HepG2 (cell line): Measurements from ENCODE around the gene SRP68. TPM values are rescaled to one million over a fixed set of nuclear protein-coding genes. Genes with fewer than 3 reads are reported as not detected.

Experiments used
- FOXA1 ChIP-seq, 2 experiments: fragments of 450-650 bp in 1 of 2; sonication (generic) in 1 of 2; formaldehyde crosslinking in 1 of 2; IDR thresholded peaks; 2 replicates each; pipeline versions ENCODE4 v1.4.0 to v1.6.1; 2016 to 2020; ENCODE audit warnings: missing genetic modification reagents in 1 of 2
- GABPA ChIP-seq, 2 experiments: IDR thresholded peaks; 2 replicates each; pipeline ENCODE4 v1.6.1; 2011 to 2016; ENCODE audit warnings: low read depth in 2 of 2, low read length in 1 of 2, missing biosample characterization in 1 of 2, missing genetic modification characterization in 1 of 2
- GMEB1 ChIP-seq: sonication (generic); formaldehyde crosslinking; IDR thresholded peaks from 2 replicates; pipeline ENCODE4 v1.5.1; 2020; ENCODE audit warnings: missing genetic modification reagents, mild to moderate bottlenecking, borderline replicate concordance
- HNRNPH1 ChIP-seq: fragments of 200-400 bp; formaldehyde crosslinking; optimal IDR thresholded peaks from 2 replicates; pipeline ENCODE3; 2017; ENCODE audit warnings: mild to moderate bottlenecking, low read depth, low read length
- HNRNPUL1 ChIP-seq: fragments of 200-400 bp; formaldehyde crosslinking; IDR thresholded peaks from 2 replicates; pipeline ENCODE4 v1.6.1; 2017; ENCODE audit warnings: low read depth, mild to moderate bottlenecking, low read length, moderate library complexity
- NR2C2 ChIP-seq: sonication (generic); formaldehyde crosslinking; IDR thresholded peaks from 2 replicates; pipeline ENCODE4 v1.4.0; 2020; ENCODE audit warnings: missing genetic modification reagents, mild to moderate bottlenecking, moderate library complexity, borderline replicate concordance
- PBX2 ChIP-seq: IDR thresholded peaks from 2 replicates; pipeline ENCODE4 v1.6.1; 2016; ENCODE audit warnings: control low read depth
- RXRB ChIP-seq: IDR thresholded peaks from 2 replicates; pipeline ENCODE4 v1.6.1; 2016; ENCODE audit warnings: borderline replicate concordance, missing genetic modification reagents, missing compliant biosample characterization
- SIX4 ChIP-seq: sonication (generic); formaldehyde crosslinking; IDR thresholded peaks from 2 replicates; pipeline ENCODE4 v1.4.0; 2020; ENCODE audit warnings: missing genetic modification reagents
- SKIL ChIP-seq: sonication (generic); formaldehyde crosslinking; IDR thresholded peaks from 2 replicates; pipeline ENCODE4 v1.8.0; 2022; ENCODE audit warnings: missing genetic modification reagents, mild to moderate bottlenecking, moderate library complexity, borderline replicate concordance
- SMYD3 ChIP-seq: sonication (generic); formaldehyde crosslinking; IDR thresholded peaks from 2 replicates; pipeline ENCODE4 v1.8.1; 2023; ENCODE audit warnings: mild to moderate bottlenecking, missing genetic modification reagents
- SRSF9 ChIP-seq: fragments of 200-400 bp; formaldehyde crosslinking; IDR thresholded peaks from 2 replicates; pipeline ENCODE4 v1.6.1; 2018; ENCODE audit warnings: borderline replicate concordance, mild to moderate bottlenecking, low read depth, low read length; ENCODE audit not compliant: insufficient read depth, poor library complexity, severe bottlenecking
- ZMYM3 ChIP-seq: sonication (generic); formaldehyde crosslinking; IDR thresholded peaks from 2 replicates; pipeline ENCODE4 v1.5.1; 2020; ENCODE audit warnings: mild to moderate bottlenecking, missing genetic modification reagents
- ZNF121 ChIP-seq: sonication (generic); formaldehyde crosslinking; IDR thresholded peaks from 2 replicates; pipeline ENCODE4 v1.5.0; 2020; ENCODE audit warnings: mild to moderate bottlenecking, missing genetic modification reagents
- ZNF251 ChIP-seq: sonication (generic); formaldehyde crosslinking; IDR thresholded peaks from 2 replicates; pipeline ENCODE4 v1.9.0; 2021; ENCODE audit warnings: mild to moderate bottlenecking, missing genetic modification reagents
- ZNF503 ChIP-seq: sonication (generic); formaldehyde crosslinking; IDR thresholded peaks from 2 replicates; pipeline ENCODE4 v1.4.0; 2020; ENCODE audit warnings: missing genetic modification reagents
- ZNF574 ChIP-seq: sonication (generic); formaldehyde crosslinking; IDR thresholded peaks from 2 replicates; pipeline ENCODE4 v1.4.0; 2020; ENCODE audit warnings: missing genetic modification reagents
- ZNF615 ChIP-seq: sonication (generic); formaldehyde crosslinking; IDR thresholded peaks from 2 replicates; pipeline ENCODE4 v1.5.0; 2020; ENCODE audit warnings: mild to moderate bottlenecking, missing genetic modification reagents, borderline replicate concordance
- ZSCAN29 ChIP-seq: sonication (generic); formaldehyde crosslinking; conservative IDR thresholded peaks from 2 replicates; pipeline ENCODE4 v1.4.0; 2020; ENCODE audit warnings: mild to moderate bottlenecking, missing genetic modification reagents
- polyA plus RNA-seq, 8 experiments: library from polyadenylated mRNA; depleted of rRNA in 3 of 8; stranded (reverse) in 7 of 8; unstranded in 1 of 8; fragments of >200 nt; fragmentation: Illumina TruSeq in 4 of 8; extraction: Trizol in 4 of 8; gene quantifications; 2 replicates each; pipeline versions ENCODE4 v1.2.1 to v1.2.3, GENCODE V29; 2011 to 2016; ENCODE audit warnings: low read depth in 4 of 8, missing spikeins in 1 of 8, mixed read lengths in 1 of 8; ENCODE audit not compliant: insufficient read depth in 1 of 8
- total RNA-seq, 5 experiments: library from RNA; depleted of rRNA; stranded (reverse); fragments of >200 nt; fragmentation: Illumina TruSeq; extraction: Trizol; gene quantifications; 2 replicates each; pipeline ENCODE4 v1.2.3, GENCODE V29; 2016; ENCODE audit warnings: low read depth in 1 of 5

Gene SRP68
- total and polyA plus RNA-seq, 2 of the 13 experiments (the other 11 are each of a cell fraction or from before 2014, with no cell fraction given): 39.8 to 74.3 TPM

GRCh38 chr17:75998327-75998795, 74.0 kb downstream of the SRP68 start (continued):
- peak; percentile 85 for TF ChIP-seq RXRB (CRISPR knock-in tag)
- TF ChIP-seq PBX2 (CRISPR knock-in tag): no peak
- no peak for TF ChIP-seq ZNF615 (CRISPR knock-in tag)
- peak; percentile 52 for TF ChIP-seq NR2C2 (CRISPR knock-in tag)
- peak; percentile 80 for TF ChIP-seq SKIL (CRISPR knock-in tag)
- TF ChIP-seq FOXA1 (IDR thresholded peaks at IDR 0.05): no peak
- TF ChIP-seq FOXA1 (CRISPR knock-in tag; IDR thresholded peaks at IDR 0.05): peak; percentile 20; the same call in 1 of the 2 replicates
- TF ChIP-seq SMYD3: 0 out of 2 replicates have a peak, but pooled peaks have one; percentile 1
- 0 out of 2 replicates have a peak, but pooled peaks have one; percentile 59 for TF ChIP-seq ZMYM3
- peak; percentile 53; the same call in 1 of the 2 replicates for TF ChIP-seq ZNF574 (CRISPR knock-in tag)
- TF ChIP-seq ZNF503: no peak
- TF ChIP-seq HNRNPH1: no peak
- TF ChIP-seq GABPA (IDR thresholded peaks at IDR 0.05; ENCODE audit: low read depth, low read length): no peak
- TF ChIP-seq GABPA (CRISPR knock-in tag; IDR thresholded peaks at IDR 0.05; ENCODE audit: low read depth): peak; percentile 31; the same call in 1 of the 2 replicates
- TF ChIP-seq ZNF121: peak; percentile 98
- no peak for TF ChIP-seq SIX4
- peak; percentile 42; the same call in 1 of the 2 replicates for TF ChIP-seq ZNF251 (CRISPR knock-in tag)
- TF ChIP-seq GMEB1: peak; percentile 9; the same call in 1 of the 2 replicates
- peak; percentile 99 for TF ChIP-seq ZSCAN29 (CRISPR knock-in tag)
- TF ChIP-seq SRSF9: no peak
- TF ChIP-seq HNRNPUL1: no peak
